HG02571 (cell line): Measurements from ENCODE around the gene SMAD2.

Experiments used
- ATAC-seq: cut with Tn5 transposase; IDR thresholded peaks from one replicate; pipeline ENCODE4 v1.9.1; 2021; ENCODE audit warnings: mild to moderate bottlenecking, moderate library complexity; ENCODE audit not compliant: unreplicated experiment

The SMAD2 gene

GRCh38 chr18:47932190-47932589 lies 1.7 kb upstream of the SMAD2 start:
- no peak for ATAC-seq

- ATAC-seq, result no peak
Measured at GRCh38 chr18:47931718-47932103, 1.3 kb upstream of the SMAD2 start.

GRCh38 chr18:47930931-47931717 lies 665 bp upstream of the SMAD2 start:
- peak; percentile 84 for ATAC-seq

- ATAC-seq, result no peak
Measured at GRCh38 chr18:47929681-47930198, 719 bp downstream of the SMAD2 start.

GRCh38 chr18:47928466-47928865 lies 2.0 kb downstream of the SMAD2 start:
- no peak for ATAC-seq

GRCh38 chr18:47926101-47926850 lies 4.2 kb downstream of the SMAD2 start:
- no peak for ATAC-seq

- ATAC-seq, result no peak
Measured at GRCh38 chr18:47919916-47920315, 10.5 kb downstream of the SMAD2 start.

GRCh38 chr18:47917923-47918610 lies 12.4 kb downstream of the SMAD2 start:
- ATAC-seq, result no peak

- ATAC-seq, result no peak
Measured at GRCh38 chr18:47915930-47916329, 14.5 kb downstream of the SMAD2 start.

GRCh38 chr18:47915229-47915628 lies 15.2 kb downstream of the SMAD2 start:
- no peak for ATAC-seq

GRCh38 chr18:47912794-47913585 lies 17.5 kb downstream of the SMAD2 start:
- no peak for ATAC-seq

- ATAC-seq, result no peak
Measured at GRCh38 chr18:47912343-47912742, 18.1 kb downstream of the SMAD2 start.

GRCh38 chr18:47911877-47912276 lies 18.6 kb downstream of the SMAD2 start:
- no peak for ATAC-seq

GRCh38 chr18:47909484-47909883 lies 21.0 kb downstream of the SMAD2 start:
- ATAC-seq, result no peak

- no peak for ATAC-seq
Measured at GRCh38 chr18:47908592-47908991, 21.9 kb downstream of the SMAD2 start.

GRCh38 chr18:47906408-47906807 lies 24.1 kb downstream of the SMAD2 start:
- ATAC-seq, result no peak

- ATAC-seq, result no peak
Measured at GRCh38 chr18:47903809-47904208, 26.6 kb downstream of the SMAD2 start.

- peak; percentile 63 for ATAC-seq
Measured at GRCh38 chr18:47901624-47902362, 28.7 kb downstream of the SMAD2 start.

- ATAC-seq, result no peak
Measured at GRCh38 chr18:47899107-47899840, 31.2 kb downstream of the SMAD2 start.
